Smooth muscle cell (in vitro differentiated cells): ENCODE results near the gene IER3. TPM values are rescaled to one million over a fixed set of nuclear protein-coding genes. Genes with fewer than 3 reads are reported as not detected.

ENCODE experiments used
- DNase-seq: peaks from one replicate; lab custom pipeline; 2025; ENCODE audit not compliant: unreplicated experiment; lab: John Stamatoyannopoulos, UW
- H2AFZ ChIP-seq: fragments of 200-600 bp; sonication (generic); 2 replicates; pipeline ENCODE4 v1.6.0; 2016; ENCODE audit warnings: antibody characterized with exemption, low read depth, mild to moderate bottlenecking
- H3F3A ChIP-seq: fragments of 200-600 bp; sonication (generic); 2 replicates; pipeline ENCODE4 v1.6.0; 2017; ENCODE audit warnings: antibody characterized with exemption, low read depth
- H3K27ac ChIP-seq: fragments of 200-600 bp; sonication (generic); 2 replicates; pipeline ENCODE4 v1.5.1; 2016; ENCODE audit warnings: low read depth, mild to moderate bottlenecking
- H3K27me3 ChIP-seq: fragments of 200-600 bp; sonication (generic); 2 replicates; pipeline ENCODE4 v1.6.1; 2016; ENCODE audit warnings: low read depth, mild to moderate bottlenecking
- H3K36me3 ChIP-seq: fragments of 200-600 bp; sonication (generic); 2 replicates; pipeline ENCODE4 v1.5.1; 2016; ENCODE audit warnings: low read depth
- H3K4me1 ChIP-seq: fragments of 200-600 bp; sonication (generic); 2 replicates; pipeline ENCODE4 v1.5.1; 2016; ENCODE audit warnings: low read depth
- H3K4me2 ChIP-seq: fragments of 200-600 bp; sonication (generic); 2 replicates; pipeline ENCODE4 v1.6.0; 2016; ENCODE audit warnings: mild to moderate bottlenecking
- H3K4me3 ChIP-seq: fragments of 200-600 bp; sonication (generic); 2 replicates; pipeline ENCODE4 v1.5.1; 2016; ENCODE audit warnings: mild to moderate bottlenecking
- H3K79me2 ChIP-seq: fragments of 200-600 bp; sonication (generic); 2 replicates; pipeline ENCODE4 v1.6.0; 2016; ENCODE audit warnings: low read depth, mild to moderate bottlenecking
- H3K9ac ChIP-seq: fragments of 200-600 bp; sonication (generic); 2 replicates; pipeline ENCODE4 v1.6.0; 2016; ENCODE audit warnings: low read depth
- H3K9me3 ChIP-seq: fragments of 200-600 bp; sonication (generic); replicated peaks from 2 replicates; pipeline ENCODE4 v1.5.1; 2016; ENCODE audit warnings: low read depth
- H4K20me1 ChIP-seq: fragments of 200-600 bp; sonication (generic); 2 replicates; pipeline ENCODE4 v1.6.0; 2016; ENCODE audit warnings: low read depth
- WGBS: methylation state at CpG from one replicate; pipeline ENCODE4 v1.1.7; 2016; ENCODE audit warnings: low lambda C conversion rate; 5-methylcytosine and 5-hydroxymethylcytosine counted together
- polyA plus RNA-seq: library from polyadenylated mRNA; unstranded; fragments of >200 nt; fragmentation: Nextera tagmentation; extraction: Ambion mirVana; gene quantifications from 2 replicates; pipeline ENCODE4 v1.2.1, GENCODE V29; 2016
- total RNA-seq: library from RNA; depleted of rRNA; stranded (reverse); fragments of >200 nt; gene quantifications from 2 replicates; pipeline ENCODE4 v1.2.3, GENCODE V29; 2014
- TF ChIP-seq, protein P1 (sequence below): fragments of 200-600 bp; sonication (generic); IDR thresholded peaks from 2 replicates; pipeline ENCODE4 v1.5.1; 2017; ENCODE audit warnings: borderline replicate concordance, mild to moderate bottlenecking, antibody characterized with exemption; ENCODE audit not compliant: insufficient read depth, poor library complexity, severe bottlenecking

IER3 gene
- total and polyA plus RNA-seq, 2 experiments from 2014 or later = 736 to 811 TPM

DNA sequence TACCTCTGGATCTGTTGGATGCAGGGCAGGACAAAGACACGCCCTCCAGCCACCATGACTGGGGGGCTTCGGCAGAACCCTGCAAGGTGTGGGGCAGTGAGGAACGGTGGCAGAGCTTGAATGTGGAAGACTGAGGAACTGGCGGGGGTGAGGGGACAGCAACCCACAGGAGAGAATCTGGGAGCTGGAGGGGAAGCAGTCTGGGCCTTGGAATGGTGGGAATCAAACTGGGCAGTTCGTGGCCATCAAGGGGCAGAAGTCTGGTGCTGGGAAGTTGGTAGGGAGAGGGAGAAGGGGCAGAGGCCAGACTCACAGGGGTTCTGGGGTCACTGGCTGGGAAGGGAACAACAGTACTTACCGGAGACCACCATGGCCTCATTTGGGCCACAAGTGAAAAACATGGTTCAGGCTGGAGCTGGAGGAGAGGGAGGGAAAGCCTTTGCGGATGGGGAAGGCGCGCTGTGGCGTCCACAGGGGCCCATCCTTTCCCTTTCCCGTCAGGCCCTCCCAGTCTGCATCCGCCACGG lies 2.5 kb downstream of the IER3 start:
- Histone ChIP-seq H3K4me2 (peak overlapping the region; percentile 87), H3K4me3 (peak overlapping the region; percentile 84), H3K9ac (peak overlapping the region; percentile 7), H3K79me2 (peaks cover 43% of the 10 kb centered on the region), H4K20me1 (peaks cover 48% of the 10 kb centered on the region), H2AFZ (no peak overlapping the region), H3K27me3 (no peaks in the 10 kb centered on the region), H3K9me3 (no peaks in the 10 kb centered on the region), H3K27ac (peak overlapping the region; percentile 94), H3K36me3 (peaks cover 6% of the 10 kb centered on the region), H3F3A (peaks cover 18% of the 10 kb centered on the region), H3K4me1 (no peaks in the 10 kb centered on the region)
- no peak for DNase-seq
- 27% methylated on average over 10 of the region's 13 CpGs for WGBS
- TF ChIP-seq, protein P1, sequence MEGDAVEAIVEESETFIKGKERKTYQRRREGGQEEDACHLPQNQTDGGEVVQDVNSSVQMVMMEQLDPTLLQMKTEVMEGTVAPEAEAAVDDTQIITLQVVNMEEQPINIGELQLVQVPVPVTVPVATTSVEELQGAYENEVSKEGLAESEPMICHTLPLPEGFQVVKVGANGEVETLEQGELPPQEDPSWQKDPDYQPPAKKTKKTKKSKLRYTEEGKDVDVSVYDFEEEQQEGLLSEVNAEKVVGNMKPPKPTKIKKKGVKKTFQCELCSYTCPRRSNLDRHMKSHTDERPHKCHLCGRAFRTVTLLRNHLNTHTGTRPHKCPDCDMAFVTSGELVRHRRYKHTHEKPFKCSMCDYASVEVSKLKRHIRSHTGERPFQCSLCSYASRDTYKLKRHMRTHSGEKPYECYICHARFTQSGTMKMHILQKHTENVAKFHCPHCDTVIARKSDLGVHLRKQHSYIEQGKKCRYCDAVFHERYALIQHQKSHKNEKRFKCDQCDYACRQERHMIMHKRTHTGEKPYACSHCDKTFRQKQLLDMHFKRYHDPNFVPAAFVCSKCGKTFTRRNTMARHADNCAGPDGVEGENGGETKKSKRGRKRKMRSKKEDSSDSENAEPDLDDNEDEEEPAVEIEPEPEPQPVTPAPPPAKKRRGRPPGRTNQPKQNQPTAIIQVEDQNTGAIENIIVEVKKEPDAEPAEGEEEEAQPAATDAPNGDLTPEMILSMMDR = no peak

DNA sequence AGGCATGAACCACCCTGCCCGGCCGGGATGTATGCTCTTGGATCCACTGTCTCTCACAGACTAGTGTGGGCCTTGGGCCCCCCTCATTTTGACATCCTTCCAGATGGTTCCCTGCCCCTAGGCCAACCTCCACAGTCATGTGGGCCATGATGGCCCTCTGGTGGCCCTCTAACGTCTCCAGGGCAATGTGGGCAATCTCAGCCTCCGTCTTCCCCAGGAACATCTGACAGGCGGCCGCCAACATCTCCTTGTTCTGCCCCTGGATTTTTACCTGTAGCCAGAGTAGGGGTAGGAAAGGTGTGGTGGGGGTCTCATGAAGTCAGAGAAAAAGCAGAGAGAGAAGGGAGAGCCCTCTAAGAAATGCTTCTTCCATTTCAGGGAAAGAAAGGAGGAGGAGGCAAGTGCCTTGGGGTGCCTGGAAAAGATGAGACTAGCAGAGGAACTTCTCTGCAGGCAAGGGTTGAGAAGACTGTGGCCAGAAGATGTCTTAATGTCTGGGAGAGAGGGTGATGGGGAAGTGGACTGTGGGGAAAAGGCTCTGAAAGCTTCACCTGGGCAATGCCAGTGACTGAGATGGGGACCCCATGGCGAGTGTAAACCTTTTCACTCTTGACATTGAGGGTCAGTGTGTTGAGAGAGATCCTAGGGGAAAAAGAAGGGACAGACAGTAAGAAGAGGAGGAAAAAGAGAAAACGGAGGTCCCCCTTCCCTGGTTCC lies 3.1 kb downstream of the IER3 start:
- TF ChIP-seq, protein P1 = no peak
- Histone ChIP-seq H3K36me3 (peaks cover 6% of the 10 kb centered on the region), H3K4me3 (peak overlapping the region; percentile 84), H3K9ac (no peak overlapping the region), H2AFZ (no peak overlapping the region), H3K27ac (peak overlapping the region; percentile 94), H3K27me3 (no peaks in the 10 kb centered on the region), H3K9me3 (no peaks in the 10 kb centered on the region), H4K20me1 (peaks cover 52% of the 10 kb centered on the region), H3K79me2 (peaks cover 43% of the 10 kb centered on the region), H3K4me2 (peak overlapping the region; percentile 87), H3F3A (peaks cover 18% of the 10 kb centered on the region), H3K4me1 (no peaks in the 10 kb centered on the region)
- no peak for DNase-seq
- 88% methylated on average over 8 of the region's 8 CpGs for WGBS

DNA sequence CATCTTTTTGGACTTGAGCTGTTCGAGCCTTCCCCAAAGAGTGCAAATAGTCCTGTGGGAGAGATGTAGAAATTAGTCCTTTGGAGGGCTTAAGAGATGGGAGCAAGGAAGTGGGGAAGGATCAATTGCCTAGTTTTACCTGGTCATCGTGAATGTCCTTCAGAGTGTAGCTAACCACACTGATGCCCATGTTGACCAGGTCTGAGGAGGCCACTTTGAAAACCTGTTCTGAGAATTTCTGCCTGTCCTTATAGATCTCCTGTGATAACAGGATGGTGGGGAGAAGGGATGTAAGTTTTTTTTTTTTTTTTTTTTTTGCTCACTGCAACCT lies 3.8 kb downstream of the IER3 start:
- Histone ChIP-seq H3K4me1 (no peaks in the 10 kb centered on the region), H4K20me1 (peaks cover 59% of the 10 kb centered on the region), H3K4me3 (no peak overlapping the region), H3K79me2 (peaks cover 43% of the 10 kb centered on the region), H3K9ac (no peak overlapping the region), H3K27me3 (no peaks in the 10 kb centered on the region), H2AFZ (no peak overlapping the region), H3K9me3 (no peaks in the 10 kb centered on the region), H3K36me3 (peaks cover 12% of the 10 kb centered on the region), H3K4me2 (peak overlapping the region; percentile 87), H3K27ac (peak overlapping the region; percentile 30), H3F3A (peaks cover 18% of the 10 kb centered on the region)
- TF ChIP-seq, protein P1 = no peak
- 98% methylated on average over 2 of the region's 2 CpGs for WGBS
- no peak for DNase-seq

DNA sequence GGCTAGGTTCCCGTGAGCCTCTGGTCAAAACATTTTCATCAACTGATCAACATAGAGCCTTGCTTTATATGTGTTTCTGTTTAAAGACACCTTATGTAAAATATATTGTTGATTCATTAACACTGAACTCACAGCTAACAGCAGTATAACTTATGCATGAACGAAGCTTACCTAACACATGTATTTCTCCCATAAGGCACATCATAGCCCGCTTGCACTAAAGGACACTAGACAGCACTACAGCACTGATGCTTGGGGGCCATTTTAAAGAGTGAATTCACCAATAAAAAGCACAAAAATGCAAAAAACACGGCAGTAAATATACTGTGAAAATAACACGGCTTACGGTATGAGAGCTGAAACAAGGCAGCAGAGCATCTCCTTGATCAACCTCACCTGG lies 5.8 kb downstream of the IER3 start:
- Histone ChIP-seq H3K9ac (no peak overlapping the region), H3K9me3 (no peaks in the 10 kb centered on the region), H3K36me3 (peaks cover 19% of the 10 kb centered on the region), H4K20me1 (peaks cover 59% of the 10 kb centered on the region), H3K4me2 (no peak overlapping the region), H3K79me2 (peaks cover 39% of the 10 kb centered on the region), H3K27me3 (no peaks in the 10 kb centered on the region), H3K27ac (no peak overlapping the region), H3K4me3 (no peak overlapping the region), H3K4me1 (no peaks in the 10 kb centered on the region), H2AFZ (no peak overlapping the region), H3F3A (peaks cover 18% of the 10 kb centered on the region)
- DNase-seq = no peak
- 95% methylated on average over 6 of the region's 6 CpGs for WGBS
- TF ChIP-seq, protein P1 = no peak
